ENCODE measurements around the gene RGS12.

The RGS12 gene

GRCh38 chr4:3255611-3256186, 37.1 kb upstream of the RGS12 start:
- Histone ChIP-seq H3K4me3 (no peak overlapping the region), H3K27ac (no peak overlapping the region)
- TF ChIP-seq CTCF (IDR thresholded peaks at IDR 0.05) = no peak
- peak; percentile 71 for DNase-seq (ENCODE audit: low spot score)

- DNase-seq (ENCODE audit: low spot score) = peak; percentile 38
- H3K27ac ChIP-seq = no peak overlapping the region
- H3K4me3 ChIP-seq = no peak overlapping the region
- no peak for TF ChIP-seq CTCF (IDR thresholded peaks at IDR 0.05)
Measured at GRCh38 chr4:3256230-3257102, 36.4 kb upstream of the RGS12 start.

- peak; percentile 29 for DNase-seq (ENCODE audit: low spot score)
- Histone ChIP-seq H3K27ac (no peak overlapping the region), H3K4me3 (no peak overlapping the region)
- TF ChIP-seq CTCF (IDR thresholded peaks at IDR 0.05) = no peak
Measured at GRCh38 chr4:3257103-3257555, 35.7 kb upstream of the RGS12 start.

GRCh38 chr4:3257556-3258482, 35.0 kb upstream of the RGS12 start:
- TF ChIP-seq CTCF (IDR thresholded peaks at IDR 0.05) = no peak
- Histone ChIP-seq H3K4me3 (no peak overlapping the region), H3K27ac (no peak overlapping the region)
- peak; percentile 56 for DNase-seq (ENCODE audit: low spot score)

GRCh38 chr4:3261411-3262207, 31.2 kb upstream of the RGS12 start:
- no peak overlapping the region for H3K27ac ChIP-seq
- H3K4me3 ChIP-seq = no peak overlapping the region
- DNase-seq (ENCODE audit: low spot score) = peak; percentile 68
- TF ChIP-seq CTCF (IDR thresholded peaks at IDR 0.05) = no peak
